ENCODE results near the gene RGS10.

GRCh38 chr10:119578355-119578754 is 35.8 kb upstream of the RGS10 start:
- TF ChIP-seq ZNF138 (CRISPR knock-in tag; conservative IDR thresholded peaks at IDR 0.05) (no peak), CTCF (IDR thresholded peaks at IDR 0.05) (no peak), ZNF281 (CRISPR knock-in tag; IDR thresholded peaks at IDR 0.05) (no peak), E2F1 (CRISPR knock-in tag; IDR thresholded peaks at IDR 0.05) (no peak), TP53 (CRISPR knock-in tag; IDR thresholded peaks at IDR 0.05) (no peak), CREB1 (CRISPR knock-in tag; IDR thresholded peaks at IDR 0.05) (no peak), JAZF1 (CRISPR knock-in tag; IDR thresholded peaks at IDR 0.05) (no peak), ATF1 (CRISPR knock-in tag; IDR thresholded peaks at IDR 0.05) (no peak), NFYB (CRISPR knock-in tag; conservative IDR thresholded peaks at IDR 0.05; ENCODE audit: low read depth) (no peak), FOXK1 (CRISPR knock-in tag; IDR thresholded peaks at IDR 0.05) (no peak)

Measured in WTC11 (cell line).